Endothelial cell (in vitro differentiated cells): ENCODE data around the gene MPST. TPM values are rescaled to one million over a fixed set of nuclear protein-coding genes. Genes with fewer than 3 reads are reported as not detected.

ENCODE experiments used
- DNase-seq: peaks from one replicate; pipeline ENCODE4 v3.0.0; 2021; ENCODE audit warnings: low spot score
- H3K27ac Mint-ChIP-seq: one replicate; pipeline ENCODE4 v1.8.0; 2021; ENCODE audit warnings: mixed read lengths, inconsistent platforms; ENCODE audit not compliant: unreplicated experiment
- H3K27me3 Mint-ChIP-seq: one replicate; pipeline ENCODE4 v1.8.0; 2021; ENCODE audit warnings: mild to moderate bottlenecking, moderate library complexity, mixed read lengths, inconsistent platforms; ENCODE audit not compliant: unreplicated experiment
- H3K36me3 Mint-ChIP-seq: one replicate; pipeline ENCODE4 v1.8.0; 2021; ENCODE audit warnings: mild to moderate bottlenecking, low read depth, mixed read lengths, inconsistent platforms; ENCODE audit not compliant: unreplicated experiment
- H3K4me1 Mint-ChIP-seq: one replicate; pipeline ENCODE4 v1.8.0; 2021; ENCODE audit warnings: mild to moderate bottlenecking, mixed read lengths, inconsistent platforms; ENCODE audit not compliant: unreplicated experiment
- H3K4me3 Mint-ChIP-seq: one replicate; pipeline ENCODE4 v1.8.0; 2021; ENCODE audit warnings: mild to moderate bottlenecking, mixed read lengths, inconsistent platforms; ENCODE audit not compliant: unreplicated experiment
- H3K9me3 Mint-ChIP-seq: one replicate; pipeline ENCODE4 v1.8.0; 2021; ENCODE audit warnings: mixed read lengths, inconsistent platforms; ENCODE audit not compliant: unreplicated experiment
- CTCF ChIP-seq: fragments of 200-600 bp; sonication (generic); IDR thresholded peaks from one replicate; pipeline ENCODE4 v1.5.0; 2021; ENCODE audit warnings: antibody characterized with exemption; ENCODE audit not compliant: unreplicated experiment
- total RNA-seq: library from RNA; stranded (reverse); fragmentation: NEBNext Ultra II Directional; extraction: Animal tissue kit (Norgen Biotek cat#: 25700); gene quantifications from one replicate; pipeline ENCODE4 v1.2.1, GENCODE V29; 2021; ENCODE audit not compliant: unreplicated experiment

The MPST gene
- total RNA-seq, 1 donor from 2014 or later = 78.7 TPM

GRCh38 chr22:37044634-37045625 is 25.4 kb downstream of the MPST start:
- no peaks in the 10 kb centered on the region for H3K36me3 Mint-ChIP-seq

GRCh38 chr22:37045958-37046357 is 26.4 kb downstream of the MPST start:
- H3K27ac Mint-ChIP-seq = no peak overlapping the region
- no peak overlapping the region for H3K4me3 Mint-ChIP-seq
- H3K27me3 Mint-ChIP-seq = peaks cover 3% of the 10 kb centered on the region
- H3K9me3 Mint-ChIP-seq = no peaks in the 10 kb centered on the region
- peaks cover 21% of the 10 kb centered on the region for H3K4me1 Mint-ChIP-seq
- H3K36me3 Mint-ChIP-seq = no peaks in the 10 kb centered on the region
- DNase-seq = peak; percentile 31
- TF ChIP-seq CTCF = peak; percentile 71

More at GRCh38 chr22:37044634-37045625, 25.4 kb downstream of the MPST start:
- no peak for TF ChIP-seq CTCF
- Mint-ChIP-seq H3K27ac (no peak overlapping the region), H3K4me1 (peaks cover 31% of the 10 kb centered on the region), H3K9me3 (no peaks in the 10 kb centered on the region), H3K4me3 (peak overlapping the region; percentile 52), H3K27me3 (peaks cover 3% of the 10 kb centered on the region)
- no peak for DNase-seq

GRCh38 chr22:37046589-37046988 is 27.0 kb downstream of the MPST start:
- no peaks in the 10 kb centered on the region for H3K9me3 Mint-ChIP-seq
- no peak overlapping the region for H3K4me3 Mint-ChIP-seq
- no peak for DNase-seq
- no peak for TF ChIP-seq CTCF
- H3K36me3 Mint-ChIP-seq = no peaks in the 10 kb centered on the region
- peaks cover 17% of the 10 kb centered on the region for H3K4me1 Mint-ChIP-seq
- H3K27ac Mint-ChIP-seq = no peak overlapping the region
- H3K27me3 Mint-ChIP-seq = peaks cover 3% of the 10 kb centered on the region

GRCh38 chr22:37047006-37047405 is 27.5 kb downstream of the MPST start:
- Mint-ChIP-seq H3K4me1 (peaks cover 15% of the 10 kb centered on the region), H3K4me3 (no peak overlapping the region), H3K27me3 (peaks cover 3% of the 10 kb centered on the region), H3K36me3 (no peaks in the 10 kb centered on the region), H3K9me3 (no peaks in the 10 kb centered on the region), H3K27ac (no peak overlapping the region)
- no peak for TF ChIP-seq CTCF
- no peak for DNase-seq

- Mint-ChIP-seq H3K27me3 (peaks cover 7% of the 10 kb centered on the region), H3K4me1 (peaks cover 15% of the 10 kb centered on the region), H3K4me3 (no peak overlapping the region), H3K27ac (no peak overlapping the region), H3K9me3 (no peaks in the 10 kb centered on the region), H3K36me3 (no peaks in the 10 kb centered on the region)
- no peak for TF ChIP-seq CTCF
- DNase-seq = no peak
Measured at GRCh38 chr22:37048133-37048532, 28.6 kb downstream of the MPST start.
